HG02571 (cell line): Measurements from ENCODE around the gene SUMO2.
"Not testable (repeated sequence)": the region's sequence is repeated elsewhere in the genome, so short reads cannot be mapped to it uniquely, and the experiment has no call there.

Experiments used
- ATAC-seq: cut with Tn5 transposase; IDR thresholded peaks from one replicate; pipeline ENCODE4 v1.9.1; 2021; ENCODE audit warnings: mild to moderate bottlenecking, moderate library complexity; ENCODE audit not compliant: unreplicated experiment

The SUMO2 gene

DNA sequence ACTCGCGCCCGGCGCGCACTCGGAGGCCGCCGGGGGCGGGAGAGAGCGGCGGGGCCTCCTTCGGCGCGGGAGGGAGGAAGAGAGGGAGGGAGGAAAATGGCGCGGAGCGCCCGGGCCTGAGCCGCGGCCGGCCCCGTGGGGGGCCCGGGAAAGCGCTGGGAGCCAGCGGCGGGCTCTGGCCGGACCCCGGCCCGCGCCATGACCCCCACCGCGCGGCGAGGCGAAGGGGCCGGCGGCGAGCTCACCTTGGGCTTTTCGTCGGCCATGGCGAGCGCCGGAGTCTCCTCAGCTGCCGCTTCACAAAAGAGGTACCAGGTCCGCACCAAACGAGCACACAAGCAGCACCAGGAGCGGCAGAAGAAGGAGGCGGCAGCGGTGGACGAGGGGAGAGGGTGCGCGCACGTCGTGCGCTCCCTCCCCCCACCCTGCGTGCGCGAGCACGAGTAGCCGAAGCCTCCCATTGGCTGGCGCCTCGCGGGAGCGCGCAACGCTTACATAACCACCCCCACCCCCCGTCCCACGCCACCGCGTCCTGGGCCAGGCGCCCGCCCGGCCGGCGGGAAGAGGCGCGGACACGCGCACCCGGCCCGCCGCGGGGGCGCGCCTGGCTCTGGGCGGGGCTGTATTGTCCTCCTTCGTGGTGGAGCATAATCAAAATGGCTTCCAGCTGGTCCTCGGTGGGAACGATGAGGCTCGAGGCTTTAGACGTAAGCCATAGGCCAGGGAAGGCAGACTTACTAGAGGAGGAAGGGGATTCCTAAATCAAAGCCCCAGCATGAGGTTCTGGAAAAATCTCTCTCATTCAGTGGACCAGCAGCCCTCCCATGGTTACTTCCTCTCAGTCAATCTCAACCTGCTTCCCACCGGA lies at the start of gene SUMO2:
SUMO2 (minus strand) TSS at position 391 of the 868 bp plus-strand sequence; CDS start at position 266, 125 bp downstream.
- ATAC-seq, result peak; percentile 67

DNA sequence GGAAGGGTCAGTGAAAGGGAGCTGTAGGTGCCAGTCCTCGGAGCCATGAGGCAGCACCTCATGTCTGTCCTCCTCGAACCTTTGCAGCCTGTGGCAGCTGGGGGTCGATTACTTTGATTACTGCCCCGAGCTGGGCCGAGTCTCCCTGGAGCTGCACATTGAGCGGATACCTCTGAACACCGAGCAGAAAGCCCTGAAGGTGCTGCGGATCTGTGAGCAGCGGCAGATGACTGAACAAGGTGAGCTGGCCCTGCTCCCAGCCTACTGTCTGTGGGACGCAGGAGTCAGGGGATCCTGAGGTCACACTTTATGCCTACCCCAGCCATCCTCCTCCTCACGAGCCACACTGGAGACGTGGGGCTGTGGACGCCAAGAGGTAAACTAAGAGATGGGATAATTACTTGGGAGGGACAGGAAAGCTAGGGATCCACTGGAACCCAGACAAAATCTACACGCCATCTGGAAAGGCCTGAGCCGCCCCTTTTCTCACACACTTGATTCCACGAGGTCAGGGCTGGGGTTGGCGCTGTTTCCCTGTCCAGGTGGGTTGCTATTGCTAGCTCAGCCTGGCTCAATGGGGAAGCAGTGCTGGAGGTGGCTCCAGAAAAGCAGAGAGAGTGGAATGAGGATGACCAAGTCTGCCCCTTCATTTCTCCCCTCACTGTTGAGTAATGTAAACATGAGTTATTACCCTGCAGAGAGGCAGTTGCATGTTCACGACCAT lies 49.1 kb upstream of the SUMO2 start:
- ATAC-seq, result no peak

DNA sequence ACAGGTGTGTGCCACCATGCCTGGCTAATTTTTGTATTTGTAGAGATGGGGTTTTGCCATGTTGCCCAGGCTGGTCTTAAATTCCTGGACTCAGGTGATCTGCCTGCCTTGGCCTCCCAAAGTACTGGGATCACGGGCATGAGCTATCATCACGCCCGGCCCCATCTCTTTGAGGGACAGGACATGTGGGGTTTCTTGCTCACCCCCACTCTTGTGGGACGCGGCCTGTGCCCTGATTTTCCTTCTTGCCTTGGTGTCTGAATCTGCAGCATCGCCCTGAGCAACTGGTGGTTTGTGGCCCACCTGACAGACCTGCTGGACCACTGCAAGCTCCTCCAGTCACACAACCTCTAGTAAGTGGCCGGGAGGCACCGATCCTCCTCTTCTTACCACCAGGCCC lies 48.3 kb upstream of the SUMO2 start:
- ATAC-seq, result no peak

DNA sequence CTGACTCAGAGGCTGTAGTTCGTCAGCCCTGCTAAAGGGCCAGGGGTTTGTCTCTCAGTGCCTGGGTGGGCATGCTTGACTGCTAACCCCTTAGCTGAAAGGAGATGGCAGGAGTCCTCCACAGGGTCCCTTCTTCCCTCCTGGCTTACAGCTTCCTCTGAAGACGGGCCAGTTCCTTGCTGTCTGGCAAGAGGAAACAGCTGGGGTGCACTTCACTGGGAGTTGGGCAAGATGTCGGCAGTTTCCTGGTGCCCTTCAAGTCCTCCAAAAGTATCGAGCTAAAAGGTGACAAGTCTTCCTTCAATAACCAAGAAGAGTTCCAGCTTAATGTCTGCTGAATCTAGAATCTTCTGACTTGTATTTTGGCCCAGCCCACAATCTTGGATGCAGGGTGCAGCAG lies 46.1 kb upstream of the SUMO2 start:
- ATAC-seq, result no peak

DNA sequence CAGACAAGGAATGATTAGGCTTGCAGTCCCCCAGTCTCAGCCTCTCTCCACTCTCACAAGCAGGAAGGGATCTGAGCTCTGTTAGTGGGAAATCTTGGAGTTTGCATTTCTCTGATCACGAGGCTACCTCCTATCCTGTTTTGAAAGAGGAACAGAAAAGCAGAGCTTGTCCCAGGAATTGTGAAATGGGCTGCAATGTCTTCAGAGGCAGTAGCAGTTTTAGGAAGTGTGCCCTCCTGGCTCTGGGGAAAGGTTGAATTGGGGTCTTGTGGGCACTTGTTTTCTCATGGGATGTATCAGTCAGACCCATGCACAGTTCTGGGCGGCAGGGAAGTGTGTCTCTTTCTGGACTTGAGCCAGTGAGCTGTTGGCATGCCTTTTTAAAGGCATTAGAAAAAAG lies 45.5 kb upstream of the SUMO2 start:
- no peak for ATAC-seq

DNA sequence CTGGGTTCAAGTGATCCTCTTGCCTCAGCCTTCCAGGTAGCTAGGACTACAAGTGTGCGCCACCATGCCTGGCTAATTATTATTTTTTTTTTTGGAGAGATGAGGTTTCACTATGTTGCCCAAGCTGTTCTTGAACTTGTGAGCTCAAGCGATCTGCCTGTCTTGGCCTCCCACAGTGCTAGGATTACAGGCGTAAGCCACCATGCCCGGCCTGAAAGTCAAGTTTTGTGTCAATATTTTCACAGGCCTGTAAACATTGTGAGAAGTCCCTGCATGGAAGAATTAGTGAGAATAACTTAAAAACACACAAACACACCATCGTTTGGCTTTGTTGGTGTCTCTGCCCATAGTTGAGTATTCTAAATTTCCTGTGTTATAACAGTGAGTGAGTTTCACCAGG lies 45.0 kb upstream of the SUMO2 start:
- ATAC-seq, result no peak

DNA sequence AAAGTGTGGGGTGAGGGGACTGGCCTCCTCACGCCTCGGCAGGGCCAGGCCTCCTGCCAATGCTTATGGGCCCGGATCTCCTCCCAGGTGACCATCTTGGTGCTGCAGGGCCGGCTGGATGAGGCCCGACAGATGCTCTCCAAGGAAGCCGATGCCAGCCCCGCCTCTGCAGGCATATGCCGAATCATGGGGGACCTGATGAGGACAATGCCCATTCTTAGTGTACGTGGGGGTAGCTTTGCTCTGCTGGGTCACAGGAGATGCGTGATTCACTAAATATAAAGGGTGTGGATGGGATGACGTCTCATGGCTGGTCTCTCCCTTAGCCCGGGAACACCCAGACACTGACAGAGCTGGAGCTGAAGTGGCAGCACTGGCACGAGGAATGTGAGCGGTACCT lies 42.3 kb upstream of the SUMO2 start:
- ATAC-seq, result no peak

DNA sequence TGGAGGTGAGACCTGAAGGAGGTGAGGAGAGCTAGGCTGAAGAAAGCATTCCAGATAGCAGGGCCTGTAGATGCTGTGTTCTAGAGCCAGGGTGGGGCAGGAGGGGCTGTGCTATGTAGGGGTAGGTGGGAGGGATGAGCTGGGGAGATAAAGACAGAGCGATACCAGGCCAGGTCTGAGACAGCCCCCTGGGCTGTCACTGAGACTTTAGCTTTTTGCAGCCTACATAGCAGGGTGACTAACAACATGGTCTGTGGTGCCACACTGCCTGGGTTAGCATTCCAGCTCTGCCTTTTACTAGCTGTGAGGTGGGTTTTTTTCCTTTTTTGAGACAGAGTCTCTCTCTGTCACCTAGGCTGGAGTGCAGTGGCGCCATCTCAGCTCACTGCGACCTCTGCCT lies 37.1 kb upstream of the SUMO2 start:
- no peak for ATAC-seq

DNA sequence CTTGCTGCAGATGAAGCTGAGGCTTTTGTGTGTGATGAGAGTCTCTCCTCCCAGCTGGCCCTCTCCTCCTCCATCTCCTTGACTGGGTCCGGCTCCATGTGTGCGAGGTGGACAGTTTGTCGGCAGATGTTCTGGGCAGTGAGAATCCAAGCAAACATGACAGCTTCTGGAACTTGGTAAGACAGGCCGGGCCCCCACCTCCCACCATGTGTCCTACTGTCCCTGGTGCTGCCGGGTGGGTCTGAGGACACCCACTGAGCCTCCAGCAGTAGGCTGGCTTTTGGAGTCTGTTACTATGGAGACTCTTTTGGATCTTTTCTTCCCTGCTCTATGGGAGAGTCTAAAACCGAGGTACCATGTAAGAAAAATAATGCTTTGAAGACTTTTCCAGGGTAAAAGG lies 35.4 kb upstream of the SUMO2 start:
- no peak for ATAC-seq

DNA sequence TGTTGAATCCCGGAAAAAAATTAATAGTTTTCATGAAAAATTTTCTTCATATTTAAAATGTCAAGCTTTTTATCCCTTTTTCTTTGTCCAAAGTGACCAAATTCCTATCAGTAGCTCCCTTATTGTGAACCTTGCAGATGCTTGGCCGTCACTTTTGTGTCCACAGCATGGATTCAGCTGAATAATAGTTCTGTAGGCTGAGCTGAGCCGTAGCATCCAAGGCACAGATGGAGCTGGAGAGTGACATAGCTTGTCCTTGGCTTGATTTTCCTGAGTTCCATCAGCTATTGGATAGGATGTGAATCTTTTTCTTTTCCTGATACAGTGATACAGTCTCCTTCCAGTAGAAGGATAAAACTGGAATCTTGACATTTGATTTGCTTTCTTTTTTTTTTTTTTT lies 26.3 kb upstream of the SUMO2 start:
- no peak for ATAC-seq

DNA sequence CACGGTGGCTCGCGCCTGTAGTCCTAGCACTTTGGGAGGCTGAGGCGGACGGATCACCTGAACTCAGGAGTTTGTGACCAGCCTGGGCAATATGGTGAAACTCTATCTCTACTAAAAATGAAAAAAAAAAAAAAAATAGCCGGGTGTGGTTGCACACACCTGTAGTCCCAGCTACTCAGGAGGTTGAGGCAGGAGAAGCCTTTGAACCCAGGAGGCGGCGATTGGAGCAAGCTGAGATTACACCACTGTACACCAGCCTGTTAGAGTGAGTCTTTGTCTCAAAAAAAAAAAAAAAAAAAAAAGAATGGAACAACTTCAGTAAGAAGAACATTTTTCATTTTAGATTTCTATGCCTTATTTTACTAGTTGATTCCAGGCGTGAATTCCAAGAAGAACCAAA lies 25.4 kb upstream of the SUMO2 start:
- ATAC-seq, result no peak

DNA sequence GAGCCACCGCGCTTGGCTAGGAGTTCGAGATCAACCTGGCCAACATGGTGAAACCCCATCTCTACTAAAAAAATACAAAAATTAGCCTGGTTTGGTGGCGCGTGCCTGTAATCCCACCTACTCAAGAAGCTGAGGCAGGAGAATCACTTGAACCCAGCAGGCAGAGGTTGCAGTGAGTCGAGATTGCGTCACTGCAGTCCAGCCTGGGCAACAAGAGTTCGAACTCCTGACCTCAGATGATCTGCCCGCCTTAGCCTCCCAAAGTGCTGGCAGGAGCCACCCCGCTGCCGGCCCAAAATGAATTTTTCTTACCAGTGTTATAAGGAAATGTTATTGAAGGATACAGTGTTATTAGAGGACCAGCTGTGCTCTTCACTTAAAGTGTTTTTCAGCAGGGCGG lies 25.0 kb upstream of the SUMO2 start:
- no peak for ATAC-seq

DNA sequence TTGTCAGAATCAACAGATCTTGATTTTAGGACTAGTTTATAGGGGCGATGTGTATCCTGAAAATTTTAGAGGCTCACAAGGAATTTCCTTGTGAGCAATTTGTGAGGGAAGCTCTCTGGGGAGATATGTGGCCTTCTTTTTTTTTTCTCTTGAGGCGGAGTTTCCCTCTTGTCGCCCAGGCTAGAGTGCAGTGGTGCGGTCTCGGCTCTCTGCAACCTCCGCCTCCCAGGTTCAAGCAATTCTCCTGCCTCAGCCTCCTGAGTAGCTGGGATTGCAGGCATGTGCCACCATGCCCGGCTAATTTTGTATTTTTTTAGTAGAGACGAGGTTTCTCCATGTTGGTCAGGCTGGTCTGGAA lies 24.3 kb upstream of the SUMO2 start:
- ATAC-seq, result not testable (repeated sequence)

DNA sequence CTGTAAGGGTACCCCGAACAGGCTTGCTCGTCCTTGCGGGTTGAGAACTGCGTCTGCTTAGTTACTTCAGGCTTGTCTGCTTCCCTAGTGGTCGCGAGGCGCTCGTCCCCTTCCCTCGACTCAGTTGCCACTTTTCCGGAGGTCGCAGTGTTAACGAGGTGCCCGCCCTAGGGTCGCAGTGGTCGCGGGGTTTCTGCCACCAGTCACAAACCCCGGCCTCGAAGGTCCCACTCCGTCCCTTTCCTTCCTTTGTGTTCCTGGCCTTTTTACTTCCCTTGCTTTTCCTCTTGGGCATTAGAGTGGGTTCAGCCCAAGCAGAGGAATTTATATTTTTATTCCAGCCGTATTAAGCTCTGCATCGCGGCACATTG lies 23.0 kb upstream of the SUMO2 start:
- ATAC-seq, result no peak

DNA sequence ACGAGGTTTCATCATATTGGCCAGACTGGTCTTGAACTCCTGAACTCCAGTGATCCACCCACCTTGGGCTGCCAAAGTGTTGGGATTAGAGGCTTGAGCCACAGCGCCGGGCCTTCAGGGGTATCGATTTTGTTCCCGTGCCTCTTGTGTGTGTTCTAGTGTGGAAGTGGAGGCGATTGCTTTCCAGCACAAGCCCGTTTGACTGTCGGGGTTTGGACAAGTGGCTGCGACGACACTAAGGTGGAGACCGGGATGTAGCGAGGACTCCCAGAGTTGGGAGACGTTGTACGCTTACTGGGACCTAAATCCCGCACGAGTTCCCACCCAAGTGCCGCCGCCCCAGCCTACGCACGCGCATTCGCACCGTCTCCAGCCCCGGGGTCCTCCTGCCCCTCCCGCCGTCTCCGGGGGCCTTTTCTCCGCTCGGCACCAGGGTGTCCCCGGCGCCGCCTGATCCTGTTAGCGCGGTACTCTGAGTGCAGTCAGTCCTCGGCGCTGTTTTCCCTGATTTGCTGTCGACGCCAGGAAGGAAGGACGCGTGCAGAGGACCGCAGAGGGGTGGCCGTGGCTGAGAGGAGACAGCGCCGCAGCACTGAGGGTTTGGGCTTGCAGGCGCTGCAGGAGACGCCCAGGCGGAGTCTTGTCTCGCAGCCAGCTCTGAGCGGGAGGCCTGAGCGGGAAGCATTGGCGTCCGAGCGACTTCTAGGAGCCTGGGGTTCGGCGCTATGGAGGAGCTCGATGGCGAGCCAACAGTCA lies 22.5 kb upstream of the SUMO2 start, which contains the start of gene NUP85:
NUP85 (plus strand) TSS at position 643 of the 756 bp plus-strand sequence; CDS start at position 726, 83 bp downstream.
- ATAC-seq, result peak; percentile 60

DNA sequence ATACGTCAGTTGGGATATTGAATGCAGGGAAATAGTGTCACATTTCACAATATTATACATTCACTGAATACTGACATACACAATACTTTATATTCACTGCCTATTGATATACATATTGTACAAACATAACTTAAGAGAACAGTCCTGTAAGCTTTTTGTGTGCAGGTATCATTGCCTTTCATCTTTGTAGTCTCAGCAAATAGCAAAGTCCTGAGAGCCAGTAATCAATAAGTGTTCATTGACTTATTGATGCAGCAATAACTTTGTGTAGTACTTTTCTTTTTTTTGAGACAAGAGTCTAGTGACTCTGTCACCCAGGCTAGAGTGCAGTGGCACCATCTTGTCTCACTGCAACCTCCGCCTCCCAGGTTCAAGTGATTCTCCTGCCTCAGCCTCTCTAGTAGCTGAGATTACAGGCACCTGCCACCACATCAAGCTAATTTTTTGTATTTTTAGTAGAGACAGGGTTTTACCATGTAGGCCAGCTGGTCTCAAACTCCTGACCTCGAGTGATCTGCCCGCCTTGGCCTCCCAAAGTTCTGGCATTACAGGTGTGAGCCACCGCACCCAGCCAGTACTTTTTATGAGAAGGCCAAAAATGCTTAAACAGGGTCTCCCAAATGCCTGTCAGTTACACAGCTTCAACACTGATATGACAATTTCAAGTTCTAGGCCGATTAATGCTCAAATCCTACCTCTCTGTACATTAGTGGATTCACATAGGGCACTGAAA lies 17.3 kb upstream of the SUMO2 start:
- ATAC-seq, result no peak

DNA sequence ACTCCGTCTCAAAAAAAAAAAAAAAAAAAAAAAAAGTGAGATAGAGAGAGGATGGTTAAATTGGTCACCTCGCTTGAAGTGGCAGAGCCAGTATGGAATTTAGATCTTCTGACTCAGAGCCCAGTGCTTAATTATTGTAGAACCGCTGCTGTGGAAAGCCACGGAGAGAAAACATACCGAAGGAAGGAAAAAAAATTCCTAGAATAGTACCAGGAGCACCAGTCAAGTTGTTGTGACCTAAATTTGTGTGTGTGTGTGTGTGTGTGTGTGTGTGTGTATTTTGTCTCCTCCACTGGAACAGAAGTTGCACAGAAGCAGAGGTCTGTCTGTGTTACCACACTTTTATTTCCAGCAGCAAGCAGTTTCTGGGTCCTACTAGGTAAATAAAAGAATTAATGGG lies 12.1 kb upstream of the SUMO2 start:
- no peak for ATAC-seq

DNA sequence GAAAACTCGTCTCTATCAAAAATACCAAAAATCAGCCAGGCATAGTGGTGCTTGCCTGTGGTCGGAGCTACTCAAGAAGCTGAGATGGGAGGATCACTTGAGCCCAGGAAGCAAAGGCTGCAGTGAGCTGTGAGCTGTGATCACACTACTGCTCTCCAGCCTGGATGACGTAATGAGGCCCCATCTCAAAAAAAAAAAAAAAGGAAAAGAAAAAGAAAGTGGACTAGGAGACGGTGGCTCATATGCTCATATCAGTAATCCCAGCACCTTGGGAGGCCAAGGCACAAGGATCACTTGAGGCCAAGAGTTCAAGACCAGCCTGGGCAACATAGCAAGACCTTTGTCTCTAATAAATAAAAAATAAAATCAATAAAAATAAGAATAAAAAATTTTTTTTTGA lies 8.8 kb upstream of the SUMO2 start:
- no peak for ATAC-seq

DNA sequence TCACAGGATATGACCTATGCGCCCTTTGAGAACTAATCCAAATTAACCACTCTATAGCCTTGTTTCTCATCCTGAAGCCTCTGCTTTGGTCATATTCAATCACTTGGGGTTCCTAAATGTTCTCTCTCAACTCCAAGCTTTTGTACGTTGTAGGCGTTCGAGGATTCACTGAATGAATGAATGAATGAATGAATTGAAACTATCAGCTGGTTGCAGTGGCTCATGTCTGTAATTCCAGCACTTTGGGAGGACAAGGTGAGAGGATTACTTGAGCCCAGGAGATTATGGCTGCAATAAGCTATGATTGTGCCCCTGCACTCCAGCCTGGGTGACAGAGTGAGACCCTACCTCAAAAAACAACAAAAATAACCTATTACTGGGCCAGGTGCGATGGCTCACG lies 5.9 kb upstream of the SUMO2 start:
- ATAC-seq, result no peak

DNA sequence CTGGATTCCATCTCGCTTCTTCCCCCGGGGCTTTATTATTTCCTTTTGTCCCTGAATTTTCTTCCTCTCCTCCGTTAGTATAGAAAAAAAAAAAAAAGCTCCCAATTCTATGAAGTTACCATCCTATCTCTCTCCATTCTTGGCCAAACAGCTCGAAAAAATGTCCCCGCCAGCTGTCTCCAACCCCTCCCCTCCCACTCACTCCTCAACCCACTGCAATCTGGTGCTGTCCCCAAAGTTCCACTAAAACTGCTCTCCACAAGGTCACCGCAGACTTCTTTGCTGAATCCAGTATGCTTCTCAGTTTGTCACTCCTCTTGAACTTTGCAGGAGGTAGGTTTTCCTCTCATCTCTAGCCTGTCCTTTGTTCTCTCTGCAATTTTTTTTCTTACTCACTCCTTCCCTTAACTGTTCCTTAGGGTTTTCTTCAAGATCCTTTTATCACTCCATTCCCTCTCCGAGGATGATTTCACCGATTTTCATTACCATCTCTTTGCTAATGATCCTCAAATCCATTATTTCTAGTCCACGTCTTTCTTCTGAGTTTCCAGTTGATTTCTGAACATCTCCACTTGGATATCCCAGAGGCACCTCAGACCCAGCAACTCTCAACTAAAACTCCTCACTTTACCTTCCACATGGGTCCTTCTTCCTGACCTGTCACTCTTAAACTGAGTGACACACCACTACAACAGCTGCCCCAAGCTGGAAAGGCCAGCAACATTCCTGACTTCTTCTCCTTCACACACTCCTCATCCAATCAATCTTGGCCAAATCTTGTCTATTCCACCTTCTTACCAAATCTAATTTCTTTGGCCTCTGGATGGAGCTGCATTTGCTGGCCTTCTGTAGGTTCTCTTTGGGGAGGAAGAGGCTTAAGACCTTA lies 1.5 kb upstream of the SUMO2 start:
- ATAC-seq, result no peak
